Activated T-cell treated with anti-CD3 and anti-CD28 coated beads for 4 hours (primary cell): ENCODE data around the gene GORASP2.

ENCODE experiments used
- DNase-seq: peaks from one replicate; pipeline ENCODE4 v3.0.0-alpha.2; 2020

Gene GORASP2

GRCh38 chr2:170968205-170969003 lies 39.4 kb downstream of the GORASP2 start:
- no peak for DNase-seq

GRCh38 chr2:170969030-170969429 lies 40.0 kb downstream of the GORASP2 start:
- DNase-seq, result no peak

- no peak for DNase-seq
These were observed 40.9 kb downstream of the GORASP2 start for GRCh38 chr2:170969872-170970496.

GRCh38 chr2:170971071-170971470 lies 42.0 kb downstream of the GORASP2 start:
- no peak for DNase-seq

GRCh38 chr2:170972296-170973224 lies 43.5 kb downstream of the GORASP2 start:
- DNase-seq, result no peak

GRCh38 chr2:170973225-170973491 lies 44.1 kb downstream of the GORASP2 start:
- no peak for DNase-seq

GRCh38 chr2:170973492-170974303 lies 44.6 kb downstream of the GORASP2 start:
- peak; percentile 90 for DNase-seq

GRCh38 chr2:170974304-170974993 lies 45.4 kb downstream of the GORASP2 start:
- DNase-seq, result no peak

- no peak for DNase-seq
These were observed 46.3 kb downstream of the GORASP2 start for GRCh38 chr2:170975127-170975942.

GRCh38 chr2:170975943-170976270 lies 46.9 kb downstream of the GORASP2 start:
- DNase-seq, result no peak

- no peak for DNase-seq
These were observed 55.0 kb downstream of the GORASP2 start for GRCh38 chr2:170984079-170984478.

- DNase-seq, result no peak
These were observed 56.4 kb downstream of the GORASP2 start for GRCh38 chr2:170985407-170985806.

- no peak for DNase-seq
These were observed 57.7 kb downstream of the GORASP2 start for GRCh38 chr2:170986566-170987258.

- no peak for DNase-seq
These were observed 62.5 kb downstream of the GORASP2 start for GRCh38 chr2:170991398-170992182.

- DNase-seq, result no peak
These were observed 67.3 kb downstream of the GORASP2 start for GRCh38 chr2:170996316-170996715.

GRCh38 chr2:170997893-170998597 lies 69.0 kb downstream of the GORASP2 start:
- DNase-seq, result no peak

GRCh38 chr2:170999654-171000053 lies 70.6 kb downstream of the GORASP2 start:
- DNase-seq, result no peak

GRCh38 chr2:171004363-171004762 lies 75.3 kb downstream of the GORASP2 start:
- DNase-seq, result no peak

GRCh38 chr2:171004833-171005232 lies 75.8 kb downstream of the GORASP2 start:
- no peak for DNase-seq
